ENCODE results near the gene ADIPOR2.

ADIPOR2 gene

GRCh38 chr12:1695886-1696670 is 5.2 kb downstream of the ADIPOR2 start:
- no peak for DNase-seq (ENCODE audit: low read depth)
- H3K4me3 ChIP-seq (replicated peaks; ENCODE audit: low read depth, low read length): no peak overlapping the region
- TF ChIP-seq CTCF (IDR thresholded peaks at IDR 0.05; ENCODE audit: low read length, missing control alignments): no peak

GRCh38 chr12:1696800-1697199 is 5.9 kb downstream of the ADIPOR2 start:
- no peak for DNase-seq (ENCODE audit: low read depth)
- no peak overlapping the region for H3K4me3 ChIP-seq (replicated peaks; ENCODE audit: low read depth, low read length)
- no peak for TF ChIP-seq CTCF (IDR thresholded peaks at IDR 0.05; ENCODE audit: low read length, missing control alignments)

DNA sequence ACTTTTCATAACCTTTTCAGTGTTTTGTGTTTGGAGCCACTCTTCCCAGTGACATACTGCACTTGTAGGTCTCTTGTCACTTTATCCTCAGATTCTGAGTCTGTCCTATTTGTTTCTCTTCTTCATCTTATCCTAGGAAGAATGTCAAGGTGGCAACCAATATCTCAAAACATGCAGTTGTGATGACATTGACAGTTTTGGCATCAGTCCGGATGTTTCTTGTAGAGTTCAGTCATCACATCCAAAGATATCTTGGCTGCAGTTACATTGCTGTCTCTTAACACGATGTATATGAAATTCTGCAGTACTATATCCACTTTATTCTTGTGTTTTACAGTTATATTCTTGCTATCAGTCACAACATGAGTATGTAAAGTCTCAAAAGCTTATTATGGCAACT is 6.4 kb downstream of the ADIPOR2 start:
- no peak overlapping the region for H3K4me3 ChIP-seq (replicated peaks; ENCODE audit: low read depth, low read length)
- no peak for DNase-seq (ENCODE audit: low read depth)
- TF ChIP-seq CTCF (IDR thresholded peaks at IDR 0.05; ENCODE audit: low read length, missing control alignments): no peak

- no peak overlapping the region for H3K4me3 ChIP-seq (replicated peaks; ENCODE audit: low read depth, low read length)
- no peak for TF ChIP-seq CTCF (IDR thresholded peaks at IDR 0.05; ENCODE audit: low read length, missing control alignments)
- no peak for DNase-seq (ENCODE audit: low read depth)
Observed at GRCh38 chr12:1698720-1699119, 7.8 kb downstream of the ADIPOR2 start.

GRCh38 chr12:1702713-1703112 is 11.8 kb downstream of the ADIPOR2 start:
- TF ChIP-seq CTCF (IDR thresholded peaks at IDR 0.05; ENCODE audit: low read length, missing control alignments): no peak
- no peak overlapping the region for H3K4me3 ChIP-seq (replicated peaks; ENCODE audit: low read depth, low read length)
- DNase-seq (ENCODE audit: low read depth): no peak

GRCh38 chr12:1703771-1704722 is 13.2 kb downstream of the ADIPOR2 start:
- no peak for DNase-seq (ENCODE audit: low read depth)
- TF ChIP-seq CTCF (IDR thresholded peaks at IDR 0.05; ENCODE audit: low read length, missing control alignments): no peak
- H3K4me3 ChIP-seq (replicated peaks; ENCODE audit: low read depth, low read length): no peak overlapping the region
